H9 (cell line): ENCODE measurements around the gene OPA3. TPM values are rescaled to one million over a fixed set of nuclear protein-coding genes. Genes with fewer than 3 reads are reported as not detected.

Experiments
- DNase-seq: peaks from one replicate; pipeline ENCODE4 v3.0.0-alpha.2; 2017
- H2AFZ ChIP-seq: one replicate; pipeline ENCODE4 v1.6.1; 2013; ENCODE audit warnings: mild to moderate bottlenecking, low read length, control low read depth, moderate library complexity
- H2AK5ac ChIP-seq: 2 replicates; pipeline ENCODE4 v1.6.1; 2013; ENCODE audit warnings: low read length, control low read depth, mixed read lengths; ENCODE audit not compliant: insufficient read length
- H2BK120ac ChIP-seq: one replicate; pipeline ENCODE4 v1.6.1; 2013; ENCODE audit warnings: low read depth, mild to moderate bottlenecking, low read length, control low read depth, inconsistent platforms; ENCODE audit not compliant: poor library complexity, severe bottlenecking
- H2BK12ac ChIP-seq: 2 replicates; pipeline ENCODE4 v1.6.1; 2013; ENCODE audit warnings: low read length, control low read depth, mixed read lengths, low read depth; ENCODE audit not compliant: insufficient read length
- H2BK15ac ChIP-seq: 2 replicates; pipeline ENCODE4 v1.6.1; 2013; ENCODE audit warnings: low read depth, low read length, control low read depth
- H2BK20ac ChIP-seq: one replicate; pipeline ENCODE4 v1.6.1; 2013; ENCODE audit warnings: low read depth, mild to moderate bottlenecking, low read length, control low read depth, inconsistent platforms; ENCODE audit not compliant: poor library complexity, severe bottlenecking
- H2BK5ac ChIP-seq: 2 replicates; pipeline ENCODE4 v1.6.1; 2013; ENCODE audit warnings: low read length, control low read depth, mixed read lengths; ENCODE audit not compliant: insufficient read length
- H3K14ac ChIP-seq: 2 replicates; pipeline ENCODE4 v1.6.1; 2013; ENCODE audit warnings: low read length, control low read depth; ENCODE audit not compliant: insufficient read depth
- H3K18ac ChIP-seq: 2 replicates; pipeline ENCODE4 v1.6.1; 2013; ENCODE audit warnings: low read depth, mild to moderate bottlenecking, mixed read lengths, low read length, control low read depth; ENCODE audit not compliant: insufficient read length
- H3K23ac ChIP-seq: 2 replicates; pipeline ENCODE4 v1.6.1; 2013; ENCODE audit warnings: low read length, control low read depth, mixed read lengths, low read depth; ENCODE audit not compliant: insufficient read length
- H3K23me2 ChIP-seq: 2 replicates; pipeline ENCODE4 v1.6.1; 2013; ENCODE audit warnings: low read depth, mild to moderate bottlenecking, mixed read lengths, low read length, control low read depth; ENCODE audit not compliant: insufficient read length, poor library complexity, severe bottlenecking
- H3K27ac ChIP-seq: 2 replicates; pipeline ENCODE4 v1.5.1; 2013; ENCODE audit warnings: low read length, control low read depth, mixed read lengths, low read depth; ENCODE audit not compliant: insufficient read length
- H3K27me3 ChIP-seq: 2 replicates; pipeline ENCODE4 v1.6.1; 2013; ENCODE audit warnings: low read length, control low read depth, inconsistent platforms; ENCODE audit not compliant: insufficient read depth
- H3K4ac ChIP-seq: 2 replicates; pipeline ENCODE4 v1.6.1; 2013; ENCODE audit warnings: low read depth, mild to moderate bottlenecking, control low read depth, inconsistent platforms, low read length, moderate library complexity
- H3K4me1 ChIP-seq: 2 replicates; pipeline ENCODE4 v1.6.1; 2013; ENCODE audit warnings: low read length, control low read depth, inconsistent platforms; ENCODE audit not compliant: insufficient read depth
- H3K4me2 ChIP-seq: 2 replicates; pipeline ENCODE4 v1.6.1; 2013; ENCODE audit warnings: low read length, control low read depth, mixed read lengths; ENCODE audit not compliant: insufficient read length, insufficient read depth
- H3K56ac ChIP-seq: 2 replicates; pipeline ENCODE4 v1.6.1; 2013; ENCODE audit warnings: low read depth, mild to moderate bottlenecking, mixed read lengths, low read length, control low read depth; ENCODE audit not compliant: insufficient read length
- H3K79me1 ChIP-seq: 2 replicates; pipeline ENCODE4 v1.6.1; 2013; ENCODE audit warnings: low read depth, mild to moderate bottlenecking, moderate library complexity, low read length, control low read depth, inconsistent platforms; ENCODE audit not compliant: insufficient read depth, poor library complexity, severe bottlenecking
- H3K79me2 ChIP-seq: 2 replicates; pipeline ENCODE4 v1.6.1; 2013; ENCODE audit warnings: low read length, control low read depth, inconsistent platforms; ENCODE audit not compliant: insufficient read depth
- H3K9ac ChIP-seq: 2 replicates; pipeline ENCODE4 v1.6.1; 2013; ENCODE audit warnings: low read length, control low read depth, mixed read lengths; ENCODE audit not compliant: insufficient read length; ENCODE audit errors: extremely low read depth
- H3K9me3 ChIP-seq: one replicate; pipeline ENCODE4 v1.6.1; 2013; ENCODE audit warnings: low read depth, low read length, inconsistent platforms; ENCODE audit not compliant: control insufficient read depth
- H3T11ph ChIP-seq: one replicate; pipeline ENCODE4 v1.6.1; 2013; ENCODE audit warnings: mild to moderate bottlenecking, low read length, control low read depth, inconsistent platforms
- H4K20me1 ChIP-seq: one replicate; pipeline ENCODE4 v1.6.1; 2013; ENCODE audit not compliant: control insufficient read depth, insufficient read length, insufficient read depth
- H4K5ac ChIP-seq: 2 replicates; pipeline ENCODE4 v1.6.1; 2013; ENCODE audit warnings: low read depth, mild to moderate bottlenecking, mixed read lengths, low read length, control low read depth; ENCODE audit not compliant: insufficient read length
- H4K8ac ChIP-seq: replicated peaks from 2 replicates; pipeline ENCODE4 v1.6.1; 2013; ENCODE audit warnings: low read length, control low read depth, mixed read lengths, low read depth; ENCODE audit not compliant: insufficient read length
- H4K91ac ChIP-seq: 2 replicates; pipeline ENCODE4 v1.6.1; 2013; ENCODE audit warnings: low read depth, mild to moderate bottlenecking, moderate library complexity, mixed read lengths, low read length, control low read depth; ENCODE audit not compliant: insufficient read length
- H3K27ac Mint-ChIP-seq, 3 experiments: 2 replicates in 2 of 3; 3 replicates in 1 of 3; pipeline ENCODE4 v1.8.0; 2020 to 2021; ENCODE audit warnings: mixed read lengths in 3 of 3, mild to moderate bottlenecking in 1 of 3, moderate library complexity in 1 of 3
- H3K27me3 Mint-ChIP-seq: 2 replicates; pipeline ENCODE4 v1.8.0; 2021; ENCODE audit warnings: low read depth, mild to moderate bottlenecking, moderate library complexity, mixed read lengths
- H3K36me3 Mint-ChIP-seq, 3 experiments: 2 replicates in 2 of 3; 3 replicates in 1 of 3; pipeline ENCODE4 v1.8.0; 2020 to 2021; ENCODE audit warnings: low read depth in 3 of 3, mixed read lengths in 3 of 3; ENCODE audit not compliant: insufficient read depth in 1 of 3
- H3K4me1 Mint-ChIP-seq, 2 experiments: 2 replicates each; pipeline ENCODE4 v1.8.0; 2020; ENCODE audit warnings: mixed read lengths in 2 of 2
- H3K4me3 Mint-ChIP-seq, 2 experiments: 2 replicates in 1 of 2; 3 replicates in 1 of 2; pipeline ENCODE4 v1.8.0; 2020 to 2021; ENCODE audit warnings: mild to moderate bottlenecking in 2 of 2, mixed read lengths in 2 of 2, moderate library complexity in 1 of 2
- H3K9me3 Mint-ChIP-seq, 2 experiments: 2 replicates in 1 of 2; 3 replicates in 1 of 2; pipeline ENCODE4 v1.8.0; 2020; ENCODE audit warnings: mild to moderate bottlenecking in 2 of 2, mixed read lengths in 2 of 2, moderate library complexity in 1 of 2
- CTCF ChIP-seq: fragments of 200-600 bp; sonication (generic); conservative IDR thresholded peaks from 3 replicates; pipeline ENCODE4 v1.8.0; 2021; ENCODE audit warnings: antibody characterized with exemption, mild to moderate bottlenecking
- WGBS: extraction: QIAGEN DNeasy Blood & Tissue Kit; methylation state at CpG from one replicate; pipeline ENCODE4 v1.1.7; 2013; ENCODE audit warnings: missing lambda C conversion rate, low lambda C conversion rate, mixed read lengths; ENCODE audit not compliant: insufficient read length; ENCODE audit errors: extremely low coverage; 5-methylcytosine and 5-hydroxymethylcytosine counted together
- total RNA-seq: library from RNA; stranded (reverse); gene quantifications from 2 replicates; pipeline ENCODE4 v1.2.1, GENCODE V29; 2021

The OPA3 gene
- total RNA-seq, 1 experiment from 2014 or later: 13.0 TPM

- Histone ChIP-seq H2BK5ac (no peak overlapping the region), H2AK5ac (no peak overlapping the region), H4K8ac (no peak overlapping the region), H3K23ac (no peak overlapping the region), H3K4me2 (peak overlapping the region; percentile 32), H4K5ac (no peak overlapping the region), H3K14ac (no peak overlapping the region), H2AFZ (no peak overlapping the region), H2BK12ac (no peak overlapping the region), H3K4ac (no peak overlapping the region), H3K23me2 (peaks cover 14% of the 10 kb centered on the region), H2BK15ac (no peak overlapping the region), H4K20me1 (no peaks in the 10 kb centered on the region), H3K4me1 (peaks cover 4% of the 10 kb centered on the region; the same call in 1 of the 2 replicates), H3K79me1 (no peaks in the 10 kb centered on the region), H3K27me3 (no peaks in the 10 kb centered on the region; the same call in 1 of the 2 replicates), H3K27ac (no peak overlapping the region), H3K56ac (no peak overlapping the region), H3K79me2 (no peaks in the 10 kb centered on the region), H3K18ac (no peak overlapping the region), H3K9me3 (no peaks in the 10 kb centered on the region), H4K91ac (no peak overlapping the region), H2BK20ac (no peak overlapping the region), H3K9ac (no peak overlapping the region), H2BK120ac (no peak overlapping the region), H3T11ph (no peak overlapping the region)
- Mint-ChIP-seq H3K4me3 (peak overlapping the region; percentile 56 to 77), H3K27me3 (peaks cover 33% of the 10 kb centered on the region), H3K4me1 (peaks cover 30 to 51% of the 10 kb centered on the region in 2 experiments), H3K36me3 (peaks cover 0 to 4% (median 0%) of the 10 kb centered on the region in 3 experiments; a peak in 2 of 7 replicates), H3K27ac (peak overlapping the region; percentile 8 to 81 (median 30); a peak in 4 of 7 replicates), H3K9me3 (no peaks in the 10 kb centered on the region; a peak in 2 of 5 replicates)
- no peak for TF ChIP-seq CTCF
- WGBS: no CpG with 5 or more reads among the region's 37 CpGs
- peak; percentile 99 for DNase-seq
These were observed 85.1 kb downstream of the OPA3 start for GRCh38 chr19:45499196-45500180.
